ENCODE data around the gene NPC1L1. TPM values are rescaled to one million over a fixed set of nuclear protein-coding genes. Genes with fewer than 3 reads are reported as not detected.

Gene NPC1L1
- total and polyA plus RNA-seq, 2 of the 13 experiments (the other 11 are each of a cell fraction or from before 2014, with no cell fraction given), result 4.8 to 14.5 TPM

GRCh38 chr7:44563171-44563679 lies 22.1 kb upstream of the NPC1L1 start:
- DNase-seq (ENCODE audit: low spot score) (no peak), FAIRE-seq (no peak), ATAC-seq (peak; percentile 3; the same call in 1 of the 3 replicates)
- no peak overlapping the region for H2AFZ ChIP-seq (ENCODE audit: low read length)
- in situ Hi-C loops (cut with HindIII; ENCODE audit: extremely low pct_ligation_motif_present, low pct_unique_long_range_greater_than_20kb), result no loop called here
- no peak overlapping the region for H3K4me2 ChIP-seq (ENCODE audit: low read depth, low read length)
- H3K27me3 ChIP-seq (ENCODE audit: control insufficient read depth in 1 of 2, insufficient read depth in 2 of 2, low read length in 2 of 2), result no peaks in the 10 kb centered on the region
- no peak overlapping the region for H3K9ac ChIP-seq (ENCODE audit: insufficient read depth, low read depth, low read length)
- peaks cover 18 to 35% of the 10 kb centered on the region in 2 experiments for H3K36me3 ChIP-seq (replicated peaks in 1 of 2; ENCODE audit: control insufficient read depth in 1 of 2, insufficient read depth in 2 of 2, low read length in 2 of 2)
- TF ChIP-seq POLR2AphosphoS5 (IDR thresholded peaks at IDR 0.05; ENCODE audit: low read depth, low read length), result peak; percentile 40; the same call in 1 of the 2 replicates
- TF ChIP-seq ZNF629 (CRISPR knock-in tag; conservative IDR thresholded peaks at IDR 0.05), result 0 out of 2 replicates have a peak, but pooled peaks have one; percentile 8
- 0 out of 2 replicates have a peak, but pooled peaks have one; percentile 27 for TF ChIP-seq ZNF687 (CRISPR knock-in tag; IDR thresholded peaks at IDR 0.05)
- peak; percentile 17; the same call in 1 of the 2 replicates for TF ChIP-seq MAX (IDR thresholded peaks at IDR 0.05)
- TF ChIP-seq RXRA (CRISPR knock-in tag; IDR thresholded peaks at IDR 0.05), result 0 out of 2 replicates have a peak, but pooled peaks have one; percentile 14
- TF ChIP-seq RBM22 (optimal IDR thresholded peaks at IDR 0.05; ENCODE audit: low read length), result peak; percentile 97
- 0 out of 2 replicates have a peak, but pooled peaks have one; percentile 14 for TF ChIP-seq ZFY (CRISPR knock-in tag; IDR thresholded peaks at IDR 0.05)
- no peak for TF ChIP-seq TEAD2 (CRISPR knock-in tag; IDR thresholded peaks at IDR 0.05)
- TF ChIP-seq RAD21 (CRISPR knock-in tag; IDR thresholded peaks at IDR 0.05), result 0 out of 2 replicates have a peak, but pooled peaks have one; percentile 3
- TF ChIP-seq POLR2G (IDR thresholded peaks at IDR 0.05; ENCODE audit: low read depth, low read length), result peak; percentile 27; the same call in 1 of the 2 replicates
- TF ChIP-seq SNAPC2 (CRISPR knock-in tag; IDR thresholded peaks at IDR 0.05), result no peak
- no peak for TF ChIP-seq POLR2AphosphoS2 (IDR thresholded peaks at IDR 0.05; ENCODE audit: low read depth, low read length)
- TF ChIP-seq POLR2A (IDR thresholded peaks at IDR 0.05; ENCODE audit: insufficient read depth in 1 of 2, low read depth in 2 of 2, low read length in 2 of 2), result peak; percentile 35 to 65; a peak in 1 of 4 replicates
- POLR2A ChIA-PET, result interaction anchor here (1.2 to 4.2 kb wide), 6 partner anchors 10 to 322 kb away, joined by 3 to 27 read pairs (median 6); partner anchors contain the start of genes DDX56, NPC1L1 and TMED4
- peak overlapping the region; percentile 49 for H3K27ac ChIP-seq (ENCODE audit: extremely low read length, insufficient read depth, low read length)
- intact Hi-C loops (cut with micrococcal nuclease; ENCODE audit: unreplicated experiment), result no loop called here
- H4K20me1 ChIP-seq (ENCODE audit: insufficient read depth, low read length), result no peaks in the 10 kb centered on the region; the same call in 1 of the 2 replicates
- no peak overlapping the region for H3K4me3 ChIP-seq (replicated peaks in 1 of 3; ENCODE audit: insufficient read depth in 1 of 3, low read depth in 2 of 3, low read length in 3 of 3)
- 96% methylated on average over 2 of the region's 3 CpGs for WGBS (ENCODE audit: low lambda C conversion rate)
- H3K79me2 ChIP-seq (ENCODE audit: insufficient read depth, low read length), result no peaks in the 10 kb centered on the region
- peaks cover 40% of the 10 kb centered on the region for H3K4me1 ChIP-seq (ENCODE audit: insufficient read depth, low read length)
- no peaks in the 10 kb centered on the region for H3K9me3 ChIP-seq (ENCODE audit: low read length)
- CTCF ChIA-PET (ENCODE audit: low intra/inter-chr PET ratio, low total read pairs), result no interaction called here
- TSS peak; percentile 24 for BruUV-seq (replicated peaks)

All from HepG2 (cell line).